MCF 10A (cell line): ENCODE results near the gene H6PD. TPM values are rescaled to one million over a fixed set of nuclear protein-coding genes. Genes with fewer than 3 reads are reported as not detected.

Experiments
- BruUV-seq: library from RNA; stranded (reverse); fragments of 400-500 nt; replicated peaks from 2 replicates; lab custom pipeline; 2021; lab: Mats Ljungman, UMichigan
- CTCF ChIA-PET: fragments of 300-600 bp; sonication (Branson Sonifier 250); formaldehyde crosslinking; extraction: SDS; loops from one replicate; lab custom pipeline; 2021; ENCODE audit warnings: antibody characterized with exemption, inconsistent platforms; lab: Yijun Ruan, JAX
- POLR2A ChIA-PET: fragments of 300-600, 350-650 bp; sonication (Branson Sonifier 250); formaldehyde crosslinking; extraction: SDS; loops from one replicate; lab custom pipeline; 2020; ENCODE audit warnings: antibody characterized with exemption, inconsistent platforms; lab: Yijun Ruan, JAX
- DNase-seq: peaks from one replicate; pipeline ENCODE4 v3.0.0-alpha.2; 2018; ENCODE audit not compliant: unreplicated experiment
- H3K27ac Mint-ChIP-seq: one replicate; pipeline ENCODE4 v1.8.0; 2022; ENCODE audit warnings: mild to moderate bottlenecking, low read depth, mixed read lengths; ENCODE audit not compliant: unreplicated experiment
- H3K27me3 Mint-ChIP-seq: one replicate; pipeline ENCODE4 v1.8.0; 2022; ENCODE audit warnings: mixed read lengths; ENCODE audit not compliant: insufficient read depth, unreplicated experiment
- H3K36me3 Mint-ChIP-seq: one replicate; pipeline ENCODE4 v1.8.0; 2022; ENCODE audit warnings: mild to moderate bottlenecking, moderate library complexity, mixed read lengths; ENCODE audit not compliant: insufficient read depth, unreplicated experiment
- H3K4me1 Mint-ChIP-seq: one replicate; pipeline ENCODE4 v1.8.0; 2022; ENCODE audit warnings: mixed read lengths; ENCODE audit not compliant: insufficient read depth, unreplicated experiment
- H3K4me3 Mint-ChIP-seq: one replicate; pipeline ENCODE4 v1.8.0; 2022; ENCODE audit warnings: mild to moderate bottlenecking, moderate library complexity, mixed read lengths; ENCODE audit not compliant: unreplicated experiment
- H3K9me3 Mint-ChIP-seq: one replicate; pipeline ENCODE4 v1.8.0; 2022; ENCODE audit warnings: mixed read lengths; ENCODE audit not compliant: unreplicated experiment
- intact Hi-C: fragments of 100-400 bp; cut with micrococcal nuclease; formaldehyde crosslinking; loops from 2 replicates; pipeline ENCODE4 v1.14.1; 2022
- total RNA-seq: library from RNA; stranded (reverse); gene quantifications from 2 replicates; pipeline ENCODE4 v1.2.3, GENCODE V29; 2022
- TF ChIP-seq, protein P1 (sequence below): fragments of 200-600 bp; IDR thresholded peaks from one replicate; pipeline ENCODE4 v1.8.0; 2022; ENCODE audit warnings: antibody characterized with exemption, mild to moderate bottlenecking; ENCODE audit not compliant: unreplicated experiment

H6PD gene
- total RNA-seq, 1 experiment from 2014 or later = 23.6 TPM

- TF ChIP-seq, protein P1, sequence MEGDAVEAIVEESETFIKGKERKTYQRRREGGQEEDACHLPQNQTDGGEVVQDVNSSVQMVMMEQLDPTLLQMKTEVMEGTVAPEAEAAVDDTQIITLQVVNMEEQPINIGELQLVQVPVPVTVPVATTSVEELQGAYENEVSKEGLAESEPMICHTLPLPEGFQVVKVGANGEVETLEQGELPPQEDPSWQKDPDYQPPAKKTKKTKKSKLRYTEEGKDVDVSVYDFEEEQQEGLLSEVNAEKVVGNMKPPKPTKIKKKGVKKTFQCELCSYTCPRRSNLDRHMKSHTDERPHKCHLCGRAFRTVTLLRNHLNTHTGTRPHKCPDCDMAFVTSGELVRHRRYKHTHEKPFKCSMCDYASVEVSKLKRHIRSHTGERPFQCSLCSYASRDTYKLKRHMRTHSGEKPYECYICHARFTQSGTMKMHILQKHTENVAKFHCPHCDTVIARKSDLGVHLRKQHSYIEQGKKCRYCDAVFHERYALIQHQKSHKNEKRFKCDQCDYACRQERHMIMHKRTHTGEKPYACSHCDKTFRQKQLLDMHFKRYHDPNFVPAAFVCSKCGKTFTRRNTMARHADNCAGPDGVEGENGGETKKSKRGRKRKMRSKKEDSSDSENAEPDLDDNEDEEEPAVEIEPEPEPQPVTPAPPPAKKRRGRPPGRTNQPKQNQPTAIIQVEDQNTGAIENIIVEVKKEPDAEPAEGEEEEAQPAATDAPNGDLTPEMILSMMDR = no peak
- no peak overlapping the region for H3K27ac Mint-ChIP-seq
- peaks cover 8% of the 10 kb centered on the region for H3K9me3 Mint-ChIP-seq
- no TSS peak for BruUV-seq
- ChIA-PET POLR2A (no interaction called here), CTCF (interaction anchor here (0.6 kb wide), 1 partner anchor 411 kb away, joined by 3 read pairs; no protein-coding TSS in a partner anchor)
- intact Hi-C loops = no loop called here
- no peak overlapping the region for H3K4me3 Mint-ChIP-seq
- peaks cover 6% of the 10 kb centered on the region for H3K36me3 Mint-ChIP-seq
- DNase-seq = no peak
- H3K27me3 Mint-ChIP-seq = no peaks in the 10 kb centered on the region
- H3K4me1 Mint-ChIP-seq = no peaks in the 10 kb centered on the region
Measured at GRCh38 chr1:9257851-9258250, 23.3 kb downstream of the H6PD start.

GRCh38 chr1:9258629-9259028 lies 24.1 kb downstream of the H6PD start:
- H3K4me3 Mint-ChIP-seq = no peak overlapping the region
- BruUV-seq = no TSS peak
- POLR2A ChIA-PET = interaction anchor here (0.6 kb wide), 1 partner anchor 143 kb away, joined by 5 read pairs; no protein-coding TSS in a partner anchor
- H3K27ac Mint-ChIP-seq = peak overlapping the region; percentile 69
- peaks cover 8% of the 10 kb centered on the region for H3K9me3 Mint-ChIP-seq
- TF ChIP-seq, protein P1 = no peak
- intact Hi-C loops = no loop called here
- H3K27me3 Mint-ChIP-seq = no peaks in the 10 kb centered on the region
- CTCF ChIA-PET = no interaction called here
- DNase-seq = no peak
- H3K4me1 Mint-ChIP-seq = no peaks in the 10 kb centered on the region
- H3K36me3 Mint-ChIP-seq = peaks cover 10% of the 10 kb centered on the region

DNA sequence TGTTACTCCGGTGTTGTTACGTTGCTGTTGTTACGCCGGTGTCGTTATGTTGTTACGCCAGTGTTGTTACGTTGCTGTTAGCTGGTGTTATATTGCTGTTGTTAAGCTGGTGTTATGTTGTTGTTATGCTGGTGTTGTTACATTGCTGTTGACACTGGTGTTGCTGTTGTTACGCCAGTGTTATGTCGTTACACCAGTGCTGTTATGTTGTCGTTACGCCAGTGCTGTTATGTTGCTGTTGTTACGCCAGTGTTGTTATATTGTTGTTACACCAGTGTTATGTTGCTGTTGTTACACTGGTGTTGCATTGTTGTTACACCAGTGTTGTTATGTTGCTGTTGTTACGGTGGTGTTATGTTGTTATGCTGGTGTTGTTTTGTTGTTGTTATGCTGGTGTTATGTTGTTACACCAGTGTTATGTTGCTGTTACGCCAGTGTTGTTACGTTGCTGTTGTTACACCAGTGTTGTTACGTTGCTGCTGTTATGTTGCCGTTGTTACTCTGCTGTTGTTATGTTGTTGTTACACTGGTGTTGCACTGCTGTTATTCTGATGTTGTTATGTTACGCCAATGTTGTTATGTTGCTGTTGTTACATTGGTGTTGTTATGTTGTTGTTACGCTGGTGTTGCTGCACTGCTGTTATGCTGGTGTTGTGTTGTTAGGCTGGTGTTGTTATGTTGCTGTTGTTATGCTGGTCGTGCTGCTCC lies 25.6 kb downstream of the H6PD start:
- no peak overlapping the region for H3K4me3 Mint-ChIP-seq
- ChIA-PET CTCF (no interaction called here), POLR2A (no interaction called here)
- no peaks in the 10 kb centered on the region for H3K27me3 Mint-ChIP-seq
- H3K27ac Mint-ChIP-seq = no peak overlapping the region
- TF ChIP-seq, protein P1 = no peak
- BruUV-seq = no TSS peak
- intact Hi-C loops = no loop called here
- DNase-seq = no peak
- peaks cover 21% of the 10 kb centered on the region for H3K36me3 Mint-ChIP-seq
- H3K4me1 Mint-ChIP-seq = no peaks in the 10 kb centered on the region
- peaks cover 8% of the 10 kb centered on the region for H3K9me3 Mint-ChIP-seq

GRCh38 chr1:9261496-9261895 lies 26.9 kb downstream of the H6PD start:
- intact Hi-C loops = no loop called here
- Mint-ChIP-seq H3K36me3 (peaks cover 25% of the 10 kb centered on the region), H3K27ac (no peak overlapping the region), H3K27me3 (no peaks in the 10 kb centered on the region), H3K4me1 (no peaks in the 10 kb centered on the region), H3K9me3 (peaks cover 8% of the 10 kb centered on the region), H3K4me3 (no peak overlapping the region)
- TF ChIP-seq, protein P1 = no peak
- CTCF ChIA-PET = interaction anchor here (0.6 to 1.1 kb wide), 2 partner anchors 117 to 227 kb away, joined by 3 read pairs; no protein-coding TSS in a partner anchor
- no peak for DNase-seq
- no TSS peak for BruUV-seq
- POLR2A ChIA-PET = interaction anchor here (1.3 kb wide), 1 partner anchor 9 kb away, joined by 3 read pairs; no protein-coding TSS in a partner anchor
